ENCODE results near the gene GPA33.

DNA sequence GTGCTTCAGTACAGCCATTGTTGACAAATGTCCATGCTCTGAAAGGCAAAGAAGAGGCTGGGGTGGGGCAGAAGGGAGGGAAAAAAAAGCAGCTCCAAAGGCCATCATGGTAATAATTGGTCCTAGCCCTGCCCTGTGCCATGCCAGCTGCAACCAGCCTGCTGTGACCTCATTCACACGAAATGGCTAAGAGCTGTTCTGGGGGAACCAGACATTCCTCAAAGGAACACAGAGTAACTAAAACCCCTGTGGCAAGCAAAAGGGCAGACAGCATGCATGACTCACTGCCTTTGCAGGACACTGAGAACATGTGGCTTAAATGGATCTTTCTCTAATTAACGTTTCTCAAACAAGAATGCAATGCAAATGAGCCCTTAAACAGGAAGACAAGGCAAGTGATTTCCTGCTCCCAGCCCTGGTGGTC lies 46.0 kb upstream of the GPA33 start:
- TF ChIP-seq, protein P1, sequence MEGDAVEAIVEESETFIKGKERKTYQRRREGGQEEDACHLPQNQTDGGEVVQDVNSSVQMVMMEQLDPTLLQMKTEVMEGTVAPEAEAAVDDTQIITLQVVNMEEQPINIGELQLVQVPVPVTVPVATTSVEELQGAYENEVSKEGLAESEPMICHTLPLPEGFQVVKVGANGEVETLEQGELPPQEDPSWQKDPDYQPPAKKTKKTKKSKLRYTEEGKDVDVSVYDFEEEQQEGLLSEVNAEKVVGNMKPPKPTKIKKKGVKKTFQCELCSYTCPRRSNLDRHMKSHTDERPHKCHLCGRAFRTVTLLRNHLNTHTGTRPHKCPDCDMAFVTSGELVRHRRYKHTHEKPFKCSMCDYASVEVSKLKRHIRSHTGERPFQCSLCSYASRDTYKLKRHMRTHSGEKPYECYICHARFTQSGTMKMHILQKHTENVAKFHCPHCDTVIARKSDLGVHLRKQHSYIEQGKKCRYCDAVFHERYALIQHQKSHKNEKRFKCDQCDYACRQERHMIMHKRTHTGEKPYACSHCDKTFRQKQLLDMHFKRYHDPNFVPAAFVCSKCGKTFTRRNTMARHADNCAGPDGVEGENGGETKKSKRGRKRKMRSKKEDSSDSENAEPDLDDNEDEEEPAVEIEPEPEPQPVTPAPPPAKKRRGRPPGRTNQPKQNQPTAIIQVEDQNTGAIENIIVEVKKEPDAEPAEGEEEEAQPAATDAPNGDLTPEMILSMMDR (IDR thresholded peaks at IDR 0.05), result no peak
- TF ChIP-seq POLR2A (IDR thresholded peaks at IDR 0.05), result no peak
